OCI-LY7 (cell line): ENCODE data around the gene SWT1.

Source experiments
- EZH2phosphoT487 ChIP-seq: fragments of 200-600 bp; sonication (generic); IDR thresholded peaks from 2 replicates; pipeline ENCODE4 v1.6.1; 2018; ENCODE audit warnings: low read depth, borderline replicate concordance, mild to moderate bottlenecking, mixed run types, antibody characterized with exemption, low read length, moderate library complexity, mixed read lengths
- TF ChIP-seq, protein P1 (sequence below): fragments of 200-600 bp; sonication (generic); conservative IDR thresholded peaks from 2 replicates; pipeline ENCODE4 v1.5.1; 2014; ENCODE audit warnings: mild to moderate bottlenecking, antibody characterized with exemption, low read length, moderate library complexity, mixed read lengths

DNA sequence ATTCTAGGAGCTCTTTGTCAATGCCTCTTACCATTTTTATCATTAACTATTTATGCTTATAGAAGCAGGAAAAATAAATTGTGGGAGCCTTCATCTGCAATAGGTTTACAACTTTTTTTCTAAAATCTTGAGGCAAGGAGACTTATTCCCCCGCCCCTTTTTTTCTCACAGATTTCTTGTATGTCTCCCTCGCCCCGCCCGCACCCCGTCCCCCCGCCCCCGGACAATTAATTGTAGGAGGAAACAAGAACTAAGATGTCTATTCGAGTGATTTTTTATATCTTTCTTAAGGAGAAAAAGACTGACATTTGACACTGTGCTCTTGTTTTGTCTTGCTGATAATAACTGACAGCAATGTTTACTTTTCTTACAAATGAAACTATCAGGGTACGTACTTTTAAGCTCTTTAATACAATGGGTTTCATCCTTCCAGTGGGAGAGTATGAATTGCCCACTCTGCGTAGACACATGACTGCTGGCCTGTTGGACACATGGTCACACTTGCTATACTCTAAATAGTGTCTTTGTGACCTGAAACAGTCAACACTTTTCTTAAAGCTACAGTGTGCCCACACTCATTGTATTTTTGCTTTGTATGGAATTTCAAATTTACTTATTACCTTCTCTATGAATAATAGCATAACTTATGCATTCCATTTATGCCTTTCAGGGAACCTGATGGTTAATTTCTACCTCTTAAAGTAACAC is 161.6 kb downstream of the SWT1 start:
- TF ChIP-seq, protein P1, sequence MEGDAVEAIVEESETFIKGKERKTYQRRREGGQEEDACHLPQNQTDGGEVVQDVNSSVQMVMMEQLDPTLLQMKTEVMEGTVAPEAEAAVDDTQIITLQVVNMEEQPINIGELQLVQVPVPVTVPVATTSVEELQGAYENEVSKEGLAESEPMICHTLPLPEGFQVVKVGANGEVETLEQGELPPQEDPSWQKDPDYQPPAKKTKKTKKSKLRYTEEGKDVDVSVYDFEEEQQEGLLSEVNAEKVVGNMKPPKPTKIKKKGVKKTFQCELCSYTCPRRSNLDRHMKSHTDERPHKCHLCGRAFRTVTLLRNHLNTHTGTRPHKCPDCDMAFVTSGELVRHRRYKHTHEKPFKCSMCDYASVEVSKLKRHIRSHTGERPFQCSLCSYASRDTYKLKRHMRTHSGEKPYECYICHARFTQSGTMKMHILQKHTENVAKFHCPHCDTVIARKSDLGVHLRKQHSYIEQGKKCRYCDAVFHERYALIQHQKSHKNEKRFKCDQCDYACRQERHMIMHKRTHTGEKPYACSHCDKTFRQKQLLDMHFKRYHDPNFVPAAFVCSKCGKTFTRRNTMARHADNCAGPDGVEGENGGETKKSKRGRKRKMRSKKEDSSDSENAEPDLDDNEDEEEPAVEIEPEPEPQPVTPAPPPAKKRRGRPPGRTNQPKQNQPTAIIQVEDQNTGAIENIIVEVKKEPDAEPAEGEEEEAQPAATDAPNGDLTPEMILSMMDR = no peak
- TF ChIP-seq EZH2phosphoT487 = no peak
